G401.6 (cell line): ENCODE results near the gene NRF1.

Experiments used
- FAIRE-seq: peaks from 2 replicates; lab custom pipeline; 2012; peaks lifted over from hg19 to GRCh38; lab: Jason Lieb, UNC

NRF1 gene

DNA sequence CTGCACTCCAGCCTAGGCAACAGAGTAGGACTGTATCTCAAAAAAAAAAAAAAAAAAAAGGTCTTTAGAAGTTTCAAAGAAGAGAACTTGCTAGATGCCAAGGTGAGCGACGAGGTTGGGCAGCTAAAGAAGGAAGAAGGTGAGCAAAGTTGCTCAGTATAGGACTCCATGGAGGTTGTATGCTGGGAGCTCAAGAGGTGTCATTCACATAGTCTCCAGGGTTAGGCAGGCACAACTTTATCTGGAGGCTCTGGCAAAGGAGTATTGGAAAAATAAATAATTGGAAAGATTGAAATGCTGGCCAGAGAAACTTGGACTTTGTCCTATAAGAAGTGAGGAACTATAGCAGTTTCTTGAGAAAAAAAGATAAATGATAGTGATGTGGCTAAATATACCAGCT, 74.5 kb downstream of the NRF1 start:
- no peak for FAIRE-seq

DNA sequence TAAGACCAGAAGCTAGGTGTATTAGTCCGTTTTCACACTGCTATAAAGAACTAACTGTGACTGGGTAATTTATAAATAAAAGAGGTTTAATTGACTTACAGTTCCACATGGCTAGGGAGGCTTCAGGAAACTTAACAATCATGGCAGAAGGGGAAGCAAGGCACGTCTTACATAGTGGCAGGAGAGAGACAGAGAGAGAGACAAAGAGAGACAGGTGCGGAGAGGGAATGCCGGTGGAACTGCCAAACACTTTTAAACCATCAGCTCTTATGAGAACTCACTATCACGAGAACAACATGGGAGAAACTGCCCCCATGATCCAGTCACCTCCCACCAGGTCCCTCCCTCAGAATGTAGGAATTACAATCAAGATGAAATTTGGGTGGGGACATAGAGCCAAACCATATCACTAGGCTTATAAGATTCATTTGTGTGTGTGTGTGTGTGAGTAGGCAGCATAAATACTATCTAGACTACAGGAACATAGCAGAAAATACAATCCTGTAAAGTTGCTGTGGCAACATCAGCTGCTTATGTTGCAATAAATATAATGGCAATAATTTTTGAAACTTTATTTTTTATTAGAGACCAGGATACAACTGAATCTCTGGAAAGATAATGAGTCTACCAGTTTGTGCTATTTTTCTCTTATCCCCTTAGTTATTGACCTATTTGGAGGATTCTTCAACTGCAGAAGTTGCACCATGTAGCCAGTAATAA, 77.1 kb downstream of the NRF1 start:
- no peak for FAIRE-seq

DNA sequence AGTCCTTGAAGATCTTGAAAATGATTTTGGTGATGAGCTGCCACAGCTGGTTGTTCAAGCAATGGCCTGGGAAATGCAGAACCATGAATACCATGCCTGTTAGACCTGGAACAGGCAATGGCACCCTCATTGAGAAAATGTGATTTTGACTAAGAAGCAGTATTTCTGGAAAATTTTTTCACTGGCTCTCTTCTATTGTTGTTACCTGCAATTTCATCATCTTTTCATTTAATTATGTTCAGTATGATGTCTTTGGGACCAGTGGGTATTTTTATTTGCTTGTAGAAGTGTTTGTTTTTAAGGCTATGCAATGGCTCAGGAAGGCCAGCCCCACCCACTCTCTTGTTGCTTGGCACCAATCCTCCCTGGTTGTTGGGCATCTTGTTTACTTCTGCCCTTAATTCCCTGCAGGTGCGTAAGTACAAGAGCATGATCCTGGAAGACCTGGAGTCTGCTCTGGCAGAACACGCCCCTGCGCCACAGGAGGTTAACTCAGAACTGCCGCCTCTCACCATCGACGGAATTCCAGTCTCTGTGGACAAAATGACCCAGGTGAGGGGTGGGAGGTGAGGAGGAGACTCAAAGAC, 78.6 kb downstream of the NRF1 start:
- FAIRE-seq = no peak

DNA sequence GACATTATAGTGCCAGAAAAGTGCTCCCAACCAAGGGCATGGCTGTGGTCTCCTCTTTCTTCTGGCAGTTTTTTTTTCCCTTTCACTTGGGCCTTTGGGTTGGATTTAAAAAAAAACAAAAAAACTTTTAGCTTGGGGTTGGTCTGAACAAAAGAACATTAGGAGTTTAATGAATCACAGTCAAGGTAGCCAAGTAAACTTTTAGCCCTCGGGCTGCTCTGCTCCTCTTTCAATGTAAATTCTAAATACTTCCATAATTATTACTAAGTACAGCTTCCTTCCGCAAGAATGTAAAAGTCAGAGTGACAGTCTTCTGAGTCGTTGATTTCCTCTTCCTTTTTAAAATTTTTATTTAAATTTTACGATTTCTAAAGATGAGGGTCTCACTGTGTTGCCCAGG, 79.2 kb downstream of the NRF1 start:
- no peak for FAIRE-seq

DNA sequence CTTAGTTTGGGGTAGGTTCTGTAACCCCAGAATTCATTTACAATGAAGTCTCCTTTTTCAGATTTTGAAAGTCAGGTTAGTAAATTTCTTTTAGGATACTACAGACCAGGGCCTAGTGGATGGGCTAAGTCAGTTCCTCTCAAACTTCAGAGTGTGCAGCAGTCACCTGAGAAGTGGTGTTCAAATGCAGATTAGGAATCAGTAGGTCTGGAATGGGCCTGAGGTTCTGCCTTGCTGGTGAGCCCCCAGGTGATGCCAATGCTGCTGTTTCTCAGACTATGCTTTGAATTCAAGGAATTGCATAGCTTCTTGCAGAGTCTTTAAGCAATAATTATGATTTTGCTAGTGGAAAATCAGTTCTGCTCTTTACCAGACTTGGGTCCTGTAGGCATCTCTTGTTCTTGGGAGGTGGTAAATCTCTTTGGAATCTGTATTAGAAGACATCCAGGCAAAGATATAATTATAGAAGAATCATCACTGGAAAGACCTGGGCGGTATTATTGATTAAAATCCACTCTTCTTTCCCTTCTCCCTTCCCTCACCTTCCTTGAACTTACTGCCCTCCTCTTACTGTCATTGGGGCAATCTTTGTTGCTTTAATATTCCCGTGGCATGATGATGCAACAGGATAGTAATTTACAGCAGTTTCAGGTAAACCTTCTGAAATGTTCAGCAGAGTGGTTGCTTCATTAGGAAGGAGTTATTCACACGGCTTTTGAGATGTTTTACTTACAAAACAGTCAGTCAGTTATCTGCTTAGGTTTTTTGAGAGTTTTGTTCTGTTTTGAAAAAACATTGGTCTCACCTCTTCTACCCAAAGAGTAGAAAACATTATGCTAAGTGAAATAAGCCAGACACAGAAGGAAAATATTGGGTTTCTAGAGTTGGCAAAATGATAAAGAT, 87.2 kb downstream of the NRF1 start:
- no peak for FAIRE-seq

DNA sequence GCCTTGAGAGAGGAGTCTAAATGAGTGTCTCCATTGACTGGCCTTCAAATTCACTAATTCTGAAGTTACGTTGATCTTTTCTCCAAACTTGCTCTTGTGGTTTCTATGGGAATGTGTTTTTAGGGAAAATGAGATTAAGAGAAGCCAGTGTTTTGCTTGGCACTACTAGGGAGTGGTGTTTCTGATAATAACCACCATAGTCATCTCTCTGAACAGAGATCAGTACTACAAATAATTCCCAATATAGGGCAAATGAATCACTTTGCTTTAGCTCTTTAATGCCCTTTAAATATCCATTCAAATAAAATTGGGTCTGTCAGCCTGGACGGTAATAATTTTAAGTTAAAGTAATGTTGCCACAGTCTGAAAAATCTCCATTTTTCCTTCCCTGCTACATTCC, 90.8 kb downstream of the NRF1 start:
- FAIRE-seq = no peak

DNA sequence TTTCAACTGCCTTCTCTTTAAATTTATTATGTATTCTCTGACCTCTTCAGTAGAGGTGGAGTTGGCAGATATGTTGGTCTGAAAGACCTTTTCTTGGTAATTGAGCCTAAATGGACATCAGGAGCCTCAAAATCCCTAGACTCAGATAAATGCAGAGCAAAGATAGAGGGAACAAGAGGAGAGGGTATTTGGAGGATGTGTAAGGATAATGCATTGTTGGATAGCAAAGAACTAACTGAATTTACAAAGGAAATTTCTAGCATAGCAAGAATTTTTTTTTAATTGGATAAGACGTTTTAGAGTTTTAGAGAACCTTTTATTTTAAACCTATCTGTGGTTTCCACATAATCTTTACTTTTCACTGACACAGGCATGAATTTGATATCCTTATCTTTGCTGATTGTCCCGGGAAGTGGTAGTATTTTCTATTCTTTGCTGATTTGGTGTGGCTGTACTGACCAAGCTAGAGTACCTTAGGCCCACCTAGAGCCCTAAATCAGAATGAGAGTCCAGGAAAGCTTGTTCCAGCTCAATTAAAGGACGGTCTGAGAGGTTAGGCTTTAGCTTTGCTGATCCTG, 91.3 kb downstream of the NRF1 start:
- peak; percentile 51 for FAIRE-seq

DNA sequence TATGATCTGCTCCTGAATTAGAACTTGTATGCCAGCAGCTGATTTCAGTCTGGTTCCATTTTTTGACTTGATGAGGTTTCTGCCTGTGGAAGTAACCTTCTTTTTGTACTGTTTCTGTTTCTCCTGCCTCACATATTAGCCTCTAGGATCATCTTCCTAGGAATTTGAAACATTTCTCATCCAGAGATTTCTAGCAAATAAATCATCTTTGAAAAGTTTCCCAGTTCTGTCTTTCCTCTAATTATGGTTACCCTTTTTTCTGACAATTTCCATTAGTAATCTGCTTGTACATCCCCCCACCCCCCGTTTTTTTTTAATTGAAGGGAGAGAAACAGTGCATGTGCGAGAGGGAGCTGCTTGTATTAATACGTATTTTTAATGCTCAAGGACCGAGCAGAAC, 92.2 kb downstream of the NRF1 start:
- FAIRE-seq = peak; percentile 17

DNA sequence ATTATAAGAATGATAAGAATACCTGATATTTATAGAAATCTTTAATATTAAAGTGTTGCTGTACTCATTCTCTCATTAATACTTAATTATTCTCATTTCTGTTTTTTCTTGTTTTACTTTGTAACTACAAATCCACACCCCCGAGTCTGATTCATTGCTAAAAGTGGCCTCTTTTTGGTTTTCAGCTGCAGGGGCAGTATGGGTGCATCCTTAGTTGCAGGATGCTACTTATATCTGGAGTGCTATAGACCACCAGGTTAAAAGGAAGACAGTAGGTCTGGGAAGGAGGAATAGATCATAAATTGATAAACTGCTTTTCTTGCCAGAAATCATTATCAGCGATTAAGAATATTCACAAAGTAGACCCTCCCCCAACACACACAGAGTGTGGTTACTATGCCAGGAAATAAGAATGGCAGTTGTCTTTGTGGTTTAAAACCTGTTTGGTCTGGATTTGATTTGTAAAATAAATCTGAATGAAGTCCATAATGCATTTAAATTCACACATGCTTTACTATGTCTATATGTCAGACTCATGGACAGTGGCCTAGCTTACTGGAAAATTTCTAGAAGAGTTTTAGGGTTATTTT, 96.5 kb downstream of the NRF1 start:
- no peak for FAIRE-seq

DNA sequence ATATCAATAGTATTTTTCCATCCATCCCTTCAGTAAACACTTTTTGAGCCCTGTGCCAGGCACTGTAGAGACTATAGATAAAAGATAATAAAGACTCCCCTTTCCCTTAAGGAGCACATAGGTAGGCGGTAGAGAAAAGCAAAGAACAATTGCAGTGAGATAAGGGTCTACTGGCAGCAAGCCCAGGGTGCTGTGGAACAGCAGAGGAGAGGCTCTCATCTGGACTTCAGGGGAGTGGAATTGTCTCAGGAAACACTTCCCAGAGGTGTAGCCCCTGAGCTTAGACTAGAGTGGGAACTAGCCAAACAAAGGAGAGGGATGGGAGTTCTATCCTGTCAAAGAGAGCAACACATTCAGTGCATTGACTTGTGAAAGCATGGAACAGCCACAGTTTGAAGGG, 102.0 kb downstream of the NRF1 start:
- no peak for FAIRE-seq

DNA sequence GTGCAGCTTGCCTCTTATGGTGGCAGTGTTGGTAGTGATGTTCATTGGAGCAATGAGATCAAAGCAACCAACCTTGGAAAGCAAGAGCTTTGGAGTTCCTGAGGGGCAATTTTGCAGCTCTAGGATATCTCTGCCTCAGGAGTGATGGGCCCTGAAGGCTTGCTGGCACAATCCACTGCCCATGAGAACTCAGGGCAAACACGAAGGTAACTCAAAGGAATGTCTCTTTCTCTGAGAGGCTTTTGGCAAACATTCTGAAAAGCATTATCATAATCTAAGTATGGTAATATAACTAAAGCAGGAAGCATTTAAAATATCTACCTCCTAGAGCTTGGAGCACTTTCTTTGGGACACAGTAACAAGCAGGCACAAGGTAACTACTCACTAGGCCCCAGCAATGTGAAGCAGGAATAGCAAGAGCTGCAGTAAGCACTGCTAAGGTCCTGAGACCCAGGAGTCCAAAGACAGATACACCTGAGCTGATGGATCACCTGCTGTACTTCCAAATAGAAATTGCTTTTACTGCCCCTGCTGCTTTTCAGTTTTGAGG, 103.1 kb downstream of the NRF1 start:
- no peak for FAIRE-seq

DNA sequence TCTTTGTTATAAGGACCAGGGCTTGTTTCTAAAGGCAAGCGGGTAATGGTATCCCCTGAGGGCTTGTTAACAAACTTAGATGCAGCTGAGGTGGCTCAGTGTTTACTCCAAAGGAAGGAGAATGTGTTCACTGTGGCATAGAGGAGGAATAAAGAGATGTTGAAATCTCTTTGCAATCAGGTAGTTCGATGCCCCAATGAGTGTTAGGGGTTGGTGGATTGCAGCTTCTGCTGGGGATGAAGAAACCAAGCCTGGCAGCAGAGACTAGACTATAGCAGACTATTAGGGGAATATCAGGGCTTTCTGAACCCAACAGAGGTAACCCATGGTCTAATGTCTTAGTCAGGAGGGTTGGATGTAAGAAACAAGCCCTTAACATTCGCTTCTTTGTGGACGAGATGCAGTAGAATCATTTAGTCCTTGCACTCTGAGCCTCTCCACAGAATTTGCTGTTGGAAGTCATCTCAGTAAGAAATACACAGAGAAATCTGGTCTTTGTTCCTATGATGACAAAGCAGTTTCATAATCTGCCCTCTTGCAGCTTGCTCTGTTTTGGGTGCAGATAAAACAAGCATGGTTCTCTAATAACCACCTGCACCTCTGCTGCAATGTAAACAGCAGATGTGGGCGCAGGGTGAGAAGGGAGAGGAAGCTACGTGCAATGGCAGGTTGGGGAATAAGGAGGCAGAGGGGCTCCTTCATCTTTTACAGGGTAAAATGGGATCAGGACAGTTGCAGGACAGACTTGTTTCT, 108.6 kb downstream of the NRF1 start:
- FAIRE-seq = no peak

DNA sequence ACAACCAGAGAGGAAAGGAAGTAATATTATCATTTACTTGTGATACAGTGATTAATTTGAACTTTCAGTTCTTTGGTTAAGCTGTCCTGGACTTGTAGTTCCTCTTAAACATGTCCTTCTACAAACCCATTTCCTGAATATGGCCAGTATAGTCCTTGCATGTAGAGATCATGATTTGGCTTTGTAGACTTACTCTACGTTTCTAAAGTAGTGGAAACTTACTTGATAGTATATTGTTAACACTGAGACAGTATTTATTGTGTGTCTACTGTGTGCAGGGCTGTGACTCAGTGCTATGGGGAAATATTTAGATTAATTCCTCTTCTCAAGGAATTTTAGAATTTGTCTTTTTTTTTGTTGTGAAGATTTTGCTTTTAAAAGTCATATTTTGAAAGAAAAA, 109.5 kb downstream of the NRF1 start:
- no peak for FAIRE-seq

DNA sequence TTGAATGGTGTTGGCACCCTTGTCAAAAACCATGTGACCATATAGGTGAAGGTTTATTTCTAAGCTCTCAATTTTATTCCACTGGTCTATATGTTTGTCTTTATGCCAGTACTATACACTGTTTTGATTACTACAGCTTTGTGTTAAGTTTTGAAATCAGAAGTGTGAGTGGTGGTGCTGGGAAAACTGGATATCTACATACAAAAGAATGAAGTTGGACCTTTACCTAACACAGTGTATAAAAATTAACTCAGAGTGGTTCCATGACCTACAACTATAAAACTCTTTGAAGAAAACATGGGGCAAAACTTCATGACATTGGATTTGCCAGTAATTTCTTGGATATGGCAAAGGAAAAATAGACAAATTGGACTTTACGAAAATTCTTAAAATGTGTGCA, 112.2 kb downstream of the NRF1 start:
- no peak for FAIRE-seq

DNA sequence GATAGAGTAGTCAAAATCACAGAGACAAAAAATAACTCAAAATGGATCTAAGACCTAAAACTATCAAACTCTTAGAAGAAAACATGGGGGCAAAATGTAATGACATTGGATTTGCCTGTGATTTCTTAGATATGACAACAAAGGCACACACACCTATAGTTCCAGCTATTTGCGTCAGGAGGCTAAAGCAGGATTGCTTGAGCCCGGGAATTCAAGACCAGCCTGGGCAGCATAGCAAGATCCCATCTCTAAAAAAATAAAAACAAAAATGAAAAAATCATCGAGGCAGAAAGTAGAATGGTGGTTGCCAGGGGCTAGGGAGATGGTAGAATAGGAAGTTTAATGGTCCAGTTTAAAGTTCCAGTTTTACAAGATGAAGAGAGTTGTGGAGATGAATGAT, 113.3 kb downstream of the NRF1 start:
- FAIRE-seq = no peak

DNA sequence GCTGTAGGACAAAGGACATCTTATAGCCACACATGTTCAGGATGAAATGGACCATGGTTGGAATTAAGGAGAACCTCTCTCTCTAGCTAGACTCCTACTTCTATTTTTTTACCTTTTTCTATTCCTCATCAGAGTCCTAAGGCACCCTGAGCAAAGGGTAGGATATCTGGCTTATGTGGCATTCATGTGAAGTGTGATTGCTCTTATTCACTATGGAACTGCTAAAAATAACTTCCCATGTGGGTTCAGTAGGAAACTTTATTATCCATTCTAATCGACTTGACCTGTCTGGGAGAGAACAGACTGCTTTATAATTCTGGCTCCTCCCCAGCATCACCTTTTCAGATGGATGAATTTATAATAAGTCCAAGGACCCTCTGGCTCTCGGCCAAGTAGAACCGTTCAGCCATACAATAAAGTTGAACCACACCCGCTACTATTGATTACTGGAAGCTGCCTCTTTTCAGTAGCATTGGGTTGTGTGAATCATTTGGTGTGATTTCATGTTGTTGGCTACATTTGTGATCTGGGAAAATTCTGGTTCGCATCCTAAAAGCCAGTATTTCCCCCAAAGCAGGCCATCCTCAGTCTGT, 117.5 kb downstream of the NRF1 start:
- no peak for FAIRE-seq

DNA sequence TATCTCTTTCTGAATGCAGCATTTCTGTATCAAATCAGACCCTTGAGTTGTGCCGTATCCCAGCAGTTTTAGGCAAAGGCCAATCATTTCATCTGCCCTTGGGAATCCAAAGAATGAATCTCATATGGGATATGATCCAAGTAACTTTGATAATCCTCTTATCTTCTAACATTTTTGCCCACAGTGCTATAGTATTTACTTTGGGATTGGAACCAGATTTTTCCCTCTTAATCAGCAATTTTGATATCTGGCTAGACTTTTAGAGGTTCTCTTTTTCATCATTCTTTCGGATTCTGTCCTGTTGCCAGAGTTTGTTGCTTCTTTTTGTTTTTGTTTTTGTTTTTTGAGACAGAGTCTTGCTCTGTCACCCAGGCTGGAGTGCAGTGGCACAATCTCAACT, 118.0 kb downstream of the NRF1 start:
- FAIRE-seq = no peak

DNA sequence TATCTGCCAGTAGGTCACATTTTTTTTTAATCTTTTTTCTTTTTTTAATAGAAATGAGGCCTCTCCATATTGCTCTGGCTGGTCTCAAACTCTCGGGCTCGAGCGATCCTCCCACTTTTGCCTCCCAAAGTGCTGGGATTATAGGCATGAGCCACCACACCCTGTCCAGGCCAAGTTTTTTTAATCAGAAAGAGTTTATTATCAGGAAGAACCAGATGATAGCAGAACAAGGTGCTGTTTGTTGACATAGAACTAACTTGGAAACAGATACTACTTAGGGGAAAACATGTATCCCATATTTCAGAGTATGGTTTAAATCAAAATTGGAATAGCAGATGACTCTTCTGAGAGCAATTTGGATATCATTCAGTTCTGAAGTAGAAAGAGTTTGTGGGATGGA, 118.6 kb downstream of the NRF1 start:
- FAIRE-seq = no peak

DNA sequence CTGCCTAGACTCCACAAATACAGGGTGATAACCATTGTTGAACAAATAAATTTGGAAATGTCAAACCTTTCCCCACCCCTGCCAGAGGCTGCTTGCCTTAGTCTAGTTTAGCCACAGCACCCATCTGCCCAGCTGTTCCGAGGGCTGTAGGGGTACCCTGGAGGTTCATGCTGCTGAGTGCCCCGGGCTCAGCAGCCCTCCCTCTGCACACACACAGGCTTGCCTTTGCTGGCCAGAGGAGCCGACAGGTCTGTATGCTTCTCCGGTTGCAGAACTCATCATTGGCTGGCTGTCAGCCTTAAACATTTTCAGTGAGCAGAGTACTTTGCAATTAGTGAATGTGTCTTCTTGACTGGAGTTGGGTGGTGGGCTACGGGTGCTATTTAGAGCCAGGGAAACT, 122.9 kb downstream of the NRF1 start:
- FAIRE-seq = no peak

DNA sequence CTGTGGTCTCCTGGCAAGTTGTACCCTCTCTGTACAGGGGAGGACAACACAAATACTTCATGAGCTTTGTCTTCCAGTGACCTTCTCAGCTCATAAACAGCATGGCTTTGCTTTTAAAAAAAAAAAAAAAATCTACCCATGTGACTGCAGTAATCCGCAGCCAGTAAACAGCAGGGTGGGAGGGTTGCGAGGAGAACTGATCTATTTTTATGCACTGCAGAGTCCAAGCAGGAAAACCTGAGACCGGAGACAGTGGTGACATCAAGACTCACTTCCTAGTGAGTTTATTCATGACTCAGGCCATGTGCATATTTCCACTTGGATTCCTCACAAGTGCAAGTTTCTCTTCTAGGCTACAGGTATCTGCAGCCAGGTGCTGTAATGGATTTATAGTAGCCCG, 127.9 kb downstream of the NRF1 start:
- no peak for FAIRE-seq
